Measurements from ENCODE around the gene PPL. TPM values are rescaled to one million over a fixed set of nuclear protein-coding genes. Genes with fewer than 3 reads are reported as not detected.

PPL gene
- total and polyA plus RNA-seq, 11 donors, result 4.3 to 23.8 (median 7.8) TPM

DNA sequence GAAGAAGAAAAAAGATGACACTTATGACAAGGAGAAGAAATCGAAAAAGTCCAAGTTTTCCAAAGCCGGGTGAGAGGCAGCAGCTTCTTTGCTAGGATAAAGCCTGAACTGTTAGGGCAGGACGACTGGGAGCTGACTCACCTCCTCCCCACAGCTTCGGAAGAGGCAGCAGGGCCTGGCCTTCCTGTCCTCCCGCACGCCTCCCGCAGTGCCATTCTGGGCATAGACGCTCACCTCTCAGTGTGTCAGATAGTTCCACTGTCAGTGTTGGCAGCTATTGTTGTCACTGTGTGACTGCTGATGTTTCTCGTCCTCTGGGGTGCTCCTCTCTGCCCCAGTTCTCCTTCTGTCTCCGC, 77.1 kb downstream of the PPL start:
- DNase-seq (peak in 1 of 5 donors; percentile 40), ATAC-seq (peak; percentile 34 to 76 (median 68))

DNA sequence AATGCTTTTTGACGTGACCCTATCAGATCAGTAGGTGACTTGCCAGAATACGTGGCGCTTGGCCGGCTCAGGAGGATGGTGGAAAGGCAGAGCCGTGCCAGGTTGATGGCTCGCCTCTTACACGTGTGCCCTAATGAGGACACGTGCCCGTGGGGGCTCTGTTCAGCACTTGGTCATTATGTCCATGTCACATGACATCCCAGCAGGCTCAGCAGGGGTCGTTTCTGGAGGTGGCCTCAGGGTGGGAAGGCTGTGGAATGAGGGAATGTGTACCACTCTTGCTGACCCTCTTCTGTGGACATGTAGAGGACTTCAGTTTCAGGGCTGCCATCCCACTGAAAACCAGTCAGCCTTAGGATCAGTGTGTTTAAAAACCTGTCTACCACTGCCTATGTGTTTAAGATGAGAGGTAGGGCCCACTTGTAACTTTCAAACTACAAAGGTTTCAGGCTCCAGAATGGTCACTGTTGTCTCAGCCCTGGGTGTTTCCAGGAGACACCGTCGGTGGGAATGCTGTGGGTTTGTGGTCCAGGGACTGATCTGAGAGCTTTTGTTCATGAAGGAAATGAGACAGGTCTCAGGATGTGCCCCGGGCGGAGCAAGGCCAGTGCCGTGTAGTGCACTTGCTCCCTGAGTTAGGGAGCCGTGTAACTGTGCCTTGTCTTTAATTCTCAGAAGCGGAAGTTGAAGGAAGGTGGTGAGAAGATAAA, 77.6 kb downstream of the PPL start:
- 73 to 82% (median 76%) methylated on average over 17 of the region's 17 CpGs for WGBS, 4 donors
- Histone ChIP-seq H3K27me3 (no peaks in the 10 kb centered on the region), H3K9me3 (no peaks in the 10 kb centered on the region), H3K4me3 (no peak overlapping the region), H3K4me1 (peaks cover 0 to 39% (median 13%) of the 10 kb centered on the region in 12 donors), H3K27ac (peak overlapping the region in 9 of 12 donors; percentile 5 to 57 (median 25)), H3K36me3 (peaks cover 6 to 93% (median 89%) of the 10 kb centered on the region in 9 donors)
- intact Hi-C loops (cut with DNase I), result loop anchor here in 3 of 10 donors (10.0 kb wide), 3 partner anchors 85 to 225 kb away; partner anchors contain the start of gene SEC14L5 (in 1 of the 3)
- TF ChIP-seq POLR2A (IDR thresholded peaks at IDR 0.05), result no peak
- TF ChIP-seq, protein P1, sequence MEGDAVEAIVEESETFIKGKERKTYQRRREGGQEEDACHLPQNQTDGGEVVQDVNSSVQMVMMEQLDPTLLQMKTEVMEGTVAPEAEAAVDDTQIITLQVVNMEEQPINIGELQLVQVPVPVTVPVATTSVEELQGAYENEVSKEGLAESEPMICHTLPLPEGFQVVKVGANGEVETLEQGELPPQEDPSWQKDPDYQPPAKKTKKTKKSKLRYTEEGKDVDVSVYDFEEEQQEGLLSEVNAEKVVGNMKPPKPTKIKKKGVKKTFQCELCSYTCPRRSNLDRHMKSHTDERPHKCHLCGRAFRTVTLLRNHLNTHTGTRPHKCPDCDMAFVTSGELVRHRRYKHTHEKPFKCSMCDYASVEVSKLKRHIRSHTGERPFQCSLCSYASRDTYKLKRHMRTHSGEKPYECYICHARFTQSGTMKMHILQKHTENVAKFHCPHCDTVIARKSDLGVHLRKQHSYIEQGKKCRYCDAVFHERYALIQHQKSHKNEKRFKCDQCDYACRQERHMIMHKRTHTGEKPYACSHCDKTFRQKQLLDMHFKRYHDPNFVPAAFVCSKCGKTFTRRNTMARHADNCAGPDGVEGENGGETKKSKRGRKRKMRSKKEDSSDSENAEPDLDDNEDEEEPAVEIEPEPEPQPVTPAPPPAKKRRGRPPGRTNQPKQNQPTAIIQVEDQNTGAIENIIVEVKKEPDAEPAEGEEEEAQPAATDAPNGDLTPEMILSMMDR (IDR thresholded peaks at IDR 0.05), result no peak
- no peak for DNase-seq
- peak in 3 of 4 donors; percentile 34 to 45 (median 37) for ATAC-seq

More for the DNA sequence above, 77.1 kb downstream of the PPL start:
- H3K4me3 ChIP-seq, result no peak overlapping the region
- H3K36me3 ChIP-seq, result peaks cover 6 to 92% (median 85%) of the 10 kb centered on the region in 9 donors
- intact Hi-C loops (cut with DNase I), result loop anchor here in 5 of 10 donors (10.0 kb wide), 4 partner anchors 85 to 225 kb away; partner anchors contain the start of gene SEC14L5 (in 1 of the 5)
- TF ChIP-seq, protein P1 (IDR thresholded peaks at IDR 0.05), result no peak
- TF ChIP-seq POLR2A (IDR thresholded peaks at IDR 0.05), result no peak
- no peaks in the 10 kb centered on the region for H3K27me3 ChIP-seq
- 55 to 79% (median 71%) methylated on average over 10 of the region's 10 CpGs for WGBS, 4 donors
- H3K4me1 ChIP-seq, result peaks cover 0 to 45% (median 15%) of the 10 kb centered on the region in 12 donors
- peak overlapping the region in 9 of 12 donors; percentile 5 to 57 (median 25) for H3K27ac ChIP-seq
- H3K9me3 ChIP-seq, result no peaks in the 10 kb centered on the region

DNA sequence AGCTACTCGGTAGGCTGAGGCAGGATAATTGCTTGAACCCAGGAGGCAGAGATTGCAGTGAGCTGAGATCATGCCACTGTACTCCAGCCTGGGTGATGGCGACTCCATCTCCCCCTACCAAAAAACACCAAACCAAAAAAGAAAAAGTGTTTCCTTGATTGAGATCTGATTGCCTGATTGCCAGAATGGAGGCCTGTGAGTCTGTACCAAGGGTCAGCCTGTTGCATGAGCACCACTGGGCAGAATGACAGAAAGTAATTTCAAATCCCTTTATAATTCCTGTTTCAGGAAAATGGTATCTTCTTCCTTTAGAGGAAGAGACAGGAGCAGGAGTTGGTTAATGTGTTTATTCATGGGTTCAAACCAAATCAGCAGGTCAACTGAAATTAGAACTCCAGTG, 81.1 kb downstream of the PPL start:
- Histone ChIP-seq H3K36me3 (peaks cover 8 to 82% (median 79%) of the 10 kb centered on the region in 9 donors), H3K9me3 (no peaks in the 10 kb centered on the region), H3K27me3 (no peaks in the 10 kb centered on the region), H3K27ac (no peak overlapping the region), H3K4me1 (peaks cover 0 to 44% (median 22%) of the 10 kb centered on the region in 12 donors), H3K4me3 (no peak overlapping the region)
- no peak for ATAC-seq
- WGBS, 4 donors, result 94 to 97% (median 96%) methylated on average over 2 of the region's 2 CpGs
- intact Hi-C loops (cut with DNase I), result loop anchor here in 3 of 10 donors (10.0 kb wide), 3 partner anchors 89 to 229 kb away; partner anchors contain the start of gene SEC14L5 (in 1 of the 3)
- TF ChIP-seq, protein P1 (IDR thresholded peaks at IDR 0.05), result no peak
- no peak for TF ChIP-seq POLR2A (IDR thresholded peaks at IDR 0.05)
- no peak for DNase-seq

DNA sequence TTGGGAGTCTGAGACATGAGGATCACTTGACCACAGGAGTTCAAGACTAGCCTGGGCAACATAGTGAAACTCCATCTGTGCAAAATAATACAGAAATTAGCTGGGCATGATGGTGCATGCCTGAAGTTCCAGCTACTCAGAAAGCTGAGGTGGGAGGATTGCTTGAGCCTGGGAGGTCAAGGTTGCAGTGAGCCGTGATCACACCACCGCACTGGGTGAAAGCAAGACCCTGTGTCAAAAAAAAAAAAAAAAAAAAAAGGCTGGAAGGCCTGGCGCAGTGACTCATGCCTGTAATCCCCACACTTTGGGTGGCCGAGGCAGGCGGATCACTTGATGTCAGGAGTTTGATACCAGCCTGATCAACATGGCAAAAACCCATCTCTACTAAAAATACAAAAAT, 81.6 kb downstream of the PPL start:
- no peak overlapping the region for H3K27ac ChIP-seq
- H3K9me3 ChIP-seq, result no peaks in the 10 kb centered on the region
- intact Hi-C loops (cut with DNase I), result loop anchor here in 3 of 10 donors (10.0 kb wide), 3 partner anchors 89 to 229 kb away; partner anchors contain the start of gene SEC14L5 (in 1 of the 3)
- no peaks in the 10 kb centered on the region for H3K27me3 ChIP-seq
- ATAC-seq (no peak), DNase-seq (no peak)
- no peak for TF ChIP-seq POLR2A (IDR thresholded peaks at IDR 0.05)
- TF ChIP-seq, protein P1 (IDR thresholded peaks at IDR 0.05), result no peak
- H3K4me1 ChIP-seq, result peaks cover 0 to 47% (median 24%) of the 10 kb centered on the region in 12 donors
- H3K36me3 ChIP-seq, result peaks cover 8 to 78% (median 75%) of the 10 kb centered on the region in 9 donors
- H3K4me3 ChIP-seq, result no peak overlapping the region
- 81 to 95% (median 90%) methylated on average over 5 of the region's 5 CpGs for WGBS, 4 donors

All from heart left ventricle (tissue), 16 donors.